Keratinocyte (primary cell): ENCODE data around the gene KRTAP15-1. TPM values are rescaled to one million over a fixed set of nuclear protein-coding genes. Genes with fewer than 3 reads are reported as not detected.

ENCODE experiments used
- DNase-seq: peaks from one replicate; pipeline ENCODE4 v3.0.0-alpha.2; 2011; ENCODE audit warnings: low read depth, missing footprints, low spot score
- FAIRE-seq: peaks from 2 replicates; lab custom pipeline; 2011; peaks lifted over from hg19 to GRCh38; lab: Jason Lieb, UNC
- H2AFZ ChIP-seq: 2 replicates; pipeline ENCODE4 v1.6.0; 2012; ENCODE audit warnings: low read length, control low read depth, inconsistent platforms; ENCODE audit not compliant: control insufficient read depth
- H3K27ac ChIP-seq: 2 replicates; pipeline ENCODE4 v1.5.1; 2011; ENCODE audit warnings: low read length; ENCODE audit not compliant: control insufficient read depth, insufficient read depth
- H3K27me3 ChIP-seq: 3 replicates; pipeline ENCODE4 v1.6.0; 2011; ENCODE audit warnings: low read length; ENCODE audit not compliant: control insufficient read depth, insufficient read depth; ENCODE audit errors: extremely low read depth
- H3K36me3 ChIP-seq, 2 experiments: 2 replicates in 1 of 2; 3 replicates in 1 of 2; pipeline ENCODE4 v1.5.1; 2011; ENCODE audit warnings: low read length in 2 of 2, mild to moderate bottlenecking in 1 of 2; ENCODE audit not compliant: control insufficient read depth in 2 of 2, insufficient read depth in 2 of 2; ENCODE audit errors: extremely low read depth in 1 of 2
- H3K4me1 ChIP-seq: 3 replicates; pipeline ENCODE4 v1.5.1; 2011; ENCODE audit warnings: low read length; ENCODE audit not compliant: control insufficient read depth, insufficient read depth; ENCODE audit errors: extremely low read depth
- H3K4me2 ChIP-seq: 3 replicates; pipeline ENCODE4 v1.6.0; 2011; ENCODE audit warnings: low read depth, low read length; ENCODE audit not compliant: control insufficient read depth, insufficient read depth; ENCODE audit errors: extremely low read depth
- H3K4me3 ChIP-seq, 3 experiments: fragments of 200-600 bp in 1 of 3; sonication (generic) in 1 of 3; 2 replicates in 2 of 3; 3 replicates in 1 of 3; pipeline ENCODE4 v1.5.1; 2011 to 2016; ENCODE audit warnings: low read length in 3 of 3, mild to moderate bottlenecking in 3 of 3, control low read depth in 2 of 3, inconsistent platforms in 1 of 3, low read depth in 1 of 3, mixed read lengths in 1 of 3, mixed run types in 1 of 3, moderate library complexity in 1 of 3; ENCODE audit not compliant: control insufficient read depth in 2 of 3, insufficient read depth in 2 of 3; ENCODE audit errors: extremely low read depth in 1 of 3
- H3K79me2 ChIP-seq: 2 replicates; pipeline ENCODE4 v1.6.0; 2012; ENCODE audit warnings: low read length; ENCODE audit not compliant: control insufficient read depth, insufficient read depth
- H3K9ac ChIP-seq: 3 replicates; pipeline ENCODE4 v1.6.0; 2011; ENCODE audit warnings: low read length; ENCODE audit not compliant: control insufficient read depth, insufficient read depth; ENCODE audit errors: extremely low read depth
- H3K9me1 ChIP-seq: 3 replicates; pipeline ENCODE4 v1.6.0; 2011; ENCODE audit warnings: low read length; ENCODE audit not compliant: control insufficient read depth, insufficient read depth; ENCODE audit errors: extremely low read depth
- H3K9me3 ChIP-seq: 2 replicates; pipeline ENCODE4 v1.5.1; 2012; ENCODE audit warnings: low read depth, low read length; ENCODE audit not compliant: control insufficient read depth
- H4K20me1 ChIP-seq: 3 replicates; pipeline ENCODE4 v1.6.0; 2011; ENCODE audit warnings: low read length; ENCODE audit not compliant: control insufficient read depth, insufficient read depth; ENCODE audit errors: extremely low read depth
- EZH2 ChIP-seq: IDR thresholded peaks from one replicate; pipeline ENCODE4 v1.6.1; 2012; ENCODE audit warnings: inconsistent platforms, mild to moderate bottlenecking, low read length, moderate library complexity
- dilution Hi-C: fragments of 300-500 bp; cut with MboI; formaldehyde crosslinking; loops from one replicate; pipeline ENCODE4 v1.7.0; 2020; ENCODE audit warnings: low sequenced_read_pairs; ENCODE audit not compliant: extremely low pct_ligation_motif_present
- polyA plus RNA-seq, 5 experiments: library from polyadenylated mRNA; depleted of rRNA in 3 of 5; stranded (reverse) in 3 of 5; stranded (forward) in 1 of 5; unstranded in 1 of 5; fragments of >200 nt; gene quantifications; 1 replicate in 1 of 5; 2 replicates in 3 of 5; 3 replicates in 1 of 5; pipeline versions ENCODE4 v1.2.1 to v1.2.3, GENCODE V29; 2011 to 2012; ENCODE audit warnings: missing spikeins in 2 of 5, low read depth in 1 of 5, low replicate concordance in 1 of 5
- TF ChIP-seq, protein P1 (sequence below), 3 experiments: IDR thresholded peaks in 1 of 3; conservative IDR thresholded peaks in 1 of 3; optimal IDR thresholded peaks in 1 of 3; 2 replicates in 2 of 3; 3 replicates in 1 of 3; pipeline versions ENCODE3 to v1.5.1; 2011; ENCODE audit warnings: low read length in 3 of 3, mild to moderate bottlenecking in 3 of 3, moderate library complexity in 2 of 3, control low read depth in 1 of 3, inconsistent platforms in 1 of 3; ENCODE audit not compliant: insufficient read depth in 2 of 3; ENCODE audit errors: extremely low read depth in 1 of 3

KRTAP15-1 gene
- polyA plus RNA-seq, 1 donor (not counting 4 experiments of a cell fraction or from before 2014, with no cell fraction given), result not detected

DNA sequence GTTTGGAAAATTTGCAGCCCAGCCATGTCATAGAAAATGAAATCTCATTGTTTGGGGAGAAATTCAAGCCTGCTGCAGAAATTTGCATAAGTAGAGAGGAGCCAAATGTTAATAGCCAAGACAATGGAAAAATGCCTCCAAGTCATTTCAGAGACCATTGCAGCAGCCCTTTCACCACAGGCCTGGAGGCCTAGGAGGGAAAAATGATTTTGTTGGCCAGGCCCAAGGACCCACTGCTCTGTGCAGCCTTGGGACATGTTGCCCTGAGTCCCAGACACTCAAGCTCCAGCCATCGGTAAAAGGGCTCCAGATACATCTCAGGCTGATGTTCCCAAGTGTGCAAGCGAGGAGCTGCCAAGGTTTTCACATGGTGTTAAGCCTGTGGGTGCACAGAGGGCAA is 46.1 kb downstream of the KRTAP15-1 start:
- Histone ChIP-seq H3K4me1 (no peaks in the 10 kb centered on the region), H3K4me2 (no peak overlapping the region)
- DNase-seq, result no peak

DNA sequence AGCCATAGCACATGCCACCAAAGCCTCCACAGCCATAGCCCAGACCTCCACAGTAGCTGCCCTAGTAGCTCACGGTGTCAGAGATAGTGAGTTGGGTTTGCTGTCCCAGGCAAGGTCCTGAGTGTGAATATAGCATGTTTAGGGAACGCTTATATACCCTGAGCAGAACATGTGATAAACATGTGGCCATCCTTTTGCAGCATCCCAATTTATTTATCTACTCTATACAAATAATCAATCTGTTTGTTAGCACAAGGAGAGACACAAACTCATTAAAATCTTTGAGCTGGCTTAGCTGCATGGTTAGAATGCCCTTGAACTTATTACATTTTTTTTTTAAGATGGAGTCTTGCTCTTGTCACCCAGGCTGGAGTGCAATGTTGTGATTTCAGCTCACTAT is 47.3 kb downstream of the KRTAP15-1 start, which contains the start of gene KRTAP19-2:
KRTAP19-2 (minus strand) TSS at position 101 of the 400 bp plus-strand sequence; CDS start at position 13, 88 bp downstream.
- no peak within 1 kb of the TSS for H3K4me3 ChIP-seq
- no peak within 1 kb of the TSS for H3K27ac ChIP-seq
- DNase-seq (no peak), FAIRE-seq (no peak)
- no peaks in the 10 kb centered on the region for H3K27me3 ChIP-seq
- TF ChIP-seq, protein P1, sequence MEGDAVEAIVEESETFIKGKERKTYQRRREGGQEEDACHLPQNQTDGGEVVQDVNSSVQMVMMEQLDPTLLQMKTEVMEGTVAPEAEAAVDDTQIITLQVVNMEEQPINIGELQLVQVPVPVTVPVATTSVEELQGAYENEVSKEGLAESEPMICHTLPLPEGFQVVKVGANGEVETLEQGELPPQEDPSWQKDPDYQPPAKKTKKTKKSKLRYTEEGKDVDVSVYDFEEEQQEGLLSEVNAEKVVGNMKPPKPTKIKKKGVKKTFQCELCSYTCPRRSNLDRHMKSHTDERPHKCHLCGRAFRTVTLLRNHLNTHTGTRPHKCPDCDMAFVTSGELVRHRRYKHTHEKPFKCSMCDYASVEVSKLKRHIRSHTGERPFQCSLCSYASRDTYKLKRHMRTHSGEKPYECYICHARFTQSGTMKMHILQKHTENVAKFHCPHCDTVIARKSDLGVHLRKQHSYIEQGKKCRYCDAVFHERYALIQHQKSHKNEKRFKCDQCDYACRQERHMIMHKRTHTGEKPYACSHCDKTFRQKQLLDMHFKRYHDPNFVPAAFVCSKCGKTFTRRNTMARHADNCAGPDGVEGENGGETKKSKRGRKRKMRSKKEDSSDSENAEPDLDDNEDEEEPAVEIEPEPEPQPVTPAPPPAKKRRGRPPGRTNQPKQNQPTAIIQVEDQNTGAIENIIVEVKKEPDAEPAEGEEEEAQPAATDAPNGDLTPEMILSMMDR (optimal IDR thresholded peaks at IDR 0.05 in 1 of 3, IDR thresholded peaks at IDR 0.05 in 1 of 3, conservative IDR thresholded peaks at IDR 0.05 in 1 of 3; ENCODE audit: extremely low read depth in 1 of 3, insufficient read depth in 2 of 3, low read length in 3 of 3), result no peak
- TF ChIP-seq EZH2, result no peak
- H3K4me2 ChIP-seq, result no peak within 1 kb of the TSS
- no peaks in the 10 kb centered on the region for H4K20me1 ChIP-seq
- H3K9me1 ChIP-seq, result no peaks in the 10 kb centered on the region
- H3K4me1 ChIP-seq, result no peaks in the 10 kb centered on the region
- peaks cover 2% of the 10 kb centered on the region for H3K9me3 ChIP-seq
- H3K79me2 ChIP-seq, result no peaks in the 10 kb centered on the region
- no peak within 1 kb of the TSS for H3K9ac ChIP-seq
- dilution Hi-C loops, result no loop called here
- no peaks in the 10 kb centered on the region for H3K36me3 ChIP-seq
- H2AFZ ChIP-seq, result no peak within 1 kb of the TSS

More for the DNA sequence above, 46.1 kb downstream of the KRTAP15-1 start:
- no peak for FAIRE-seq
- no peaks in the 10 kb centered on the region for H3K9me1 ChIP-seq
- no peaks in the 10 kb centered on the region for H4K20me1 ChIP-seq
- H3K27ac ChIP-seq, result no peak overlapping the region
- no peak overlapping the region for H3K4me3 ChIP-seq
- H3K9me3 ChIP-seq, result peaks cover 2% of the 10 kb centered on the region
- H2AFZ ChIP-seq, result no peak overlapping the region
- dilution Hi-C loops, result no loop called here
- no peaks in the 10 kb centered on the region for H3K27me3 ChIP-seq
- no peaks in the 10 kb centered on the region for H3K79me2 ChIP-seq
- no peak overlapping the region for H3K9ac ChIP-seq
- no peak for TF ChIP-seq EZH2
- TF ChIP-seq, protein P1 (optimal IDR thresholded peaks at IDR 0.05 in 1 of 3, IDR thresholded peaks at IDR 0.05 in 1 of 3, conservative IDR thresholded peaks at IDR 0.05 in 1 of 3; ENCODE audit: extremely low read depth in 1 of 3, insufficient read depth in 2 of 3, low read length in 3 of 3), result no peak
- no peaks in the 10 kb centered on the region for H3K36me3 ChIP-seq

Other genes starting within 250 kb of the KRTAP15-1 start
- gene CLDN8, start 224.2 kb upstream of the KRTAP15-1 start, polyA plus RNA-seq, result 0.07 to 0.18 TPM in 2 of 3 replicates, not detected in the other
- not detected in 3 replicates for gene KRTAP24-1, start 157.3 kb upstream of the KRTAP15-1 start, polyA plus RNA-seq
- not detected in 3 replicates for gene KRTAP25-1, start 150.8 kb upstream of the KRTAP15-1 start, polyA plus RNA-seq
- not detected in 3 replicates for gene KRTAP26-1, start 120.0 kb upstream of the KRTAP15-1 start, polyA plus RNA-seq
- not detected in 3 replicates for gene KRTAP27-1, start 102.6 kb upstream of the KRTAP15-1 start, polyA plus RNA-seq
- not detected in 3 replicates for gene KRTAP23-1, start 91.7 kb upstream of the KRTAP15-1 start, polyA plus RNA-seq
- not detected in 3 replicates for gene KRTAP13-2, start 68.0 kb upstream of the KRTAP15-1 start, polyA plus RNA-seq
- gene KRTAP13-1, start 44.2 kb upstream of the KRTAP15-1 start, polyA plus RNA-seq, result not detected in 3 replicates
- gene KRTAP13-3, start 14.3 kb upstream of the KRTAP15-1 start, polyA plus RNA-seq, result not detected in 3 replicates
- gene KRTAP13-4, start 10.1 kb upstream of the KRTAP15-1 start, polyA plus RNA-seq, result not detected in 3 replicates
- gene KRTAP19-1, start 40.1 kb downstream of the KRTAP15-1 start, polyA plus RNA-seq, result 0.44 to 0.72 TPM in 2 of 3 replicates, not detected in the other
- gene KRTAP19-2, start 47.2 kb downstream of the KRTAP15-1 start, polyA plus RNA-seq, result not detected in 3 replicates
- not detected in 3 replicates for gene KRTAP19-3, start 51.7 kb downstream of the KRTAP15-1 start, polyA plus RNA-seq
- gene KRTAP19-4, start 56.9 kb downstream of the KRTAP15-1 start, polyA plus RNA-seq, result not detected in 3 replicates
- gene KRTAP19-5, start 61.9 kb downstream of the KRTAP15-1 start, polyA plus RNA-seq, result not detected in 3 replicates
- gene KRTAP19-6, start 101.6 kb downstream of the KRTAP15-1 start, polyA plus RNA-seq, result not detected in 3 replicates
- not detected in 3 replicates for gene KRTAP19-7, start 121.0 kb downstream of the KRTAP15-1 start, polyA plus RNA-seq
- gene KRTAP22-2, start 150.1 kb downstream of the KRTAP15-1 start, polyA plus RNA-seq, result not detected in 3 replicates
- gene KRTAP6-3, start 152.2 kb downstream of the KRTAP15-1 start, polyA plus RNA-seq, result not detected in 3 replicates
- gene KRTAP6-2, start 158.6 kb downstream of the KRTAP15-1 start, polyA plus RNA-seq, result not detected in 3 replicates
- not detected in 3 replicates for gene KRTAP22-1, start 160.8 kb downstream of the KRTAP15-1 start, polyA plus RNA-seq
- not detected in 3 replicates for gene KRTAP6-1, start 173.7 kb downstream of the KRTAP15-1 start, polyA plus RNA-seq
- not detected in 3 replicates for gene KRTAP20-1, start 176.2 kb downstream of the KRTAP15-1 start, polyA plus RNA-seq
- not detected in 3 replicates for gene KRTAP20-4, start 180.4 kb downstream of the KRTAP15-1 start, polyA plus RNA-seq
- gene KRTAP20-2, start 194.9 kb downstream of the KRTAP15-1 start, polyA plus RNA-seq, result not detected in 3 replicates
- gene KRTAP20-3, start 202.6 kb downstream of the KRTAP15-1 start, polyA plus RNA-seq, result not detected in 3 replicates